WTC11 (cell line): ENCODE results near the gene MSANTD2. TPM values are rescaled to one million over a fixed set of nuclear protein-coding genes. Genes with fewer than 3 reads are reported as not detected.

Experiments
- ATAC-seq: fragments of 200-7000 bp; cut with Tn5 transposase; 2 replicates; pipeline ENCODE4 v1.10.0; 2021; ENCODE audit warnings: mild to moderate bottlenecking, moderate library complexity
- CTCF ChIA-PET: fragments of 300-600 bp; sonication (Branson Sonifier 250); formaldehyde crosslinking; loops from one replicate; lab custom pipeline; 2021; ENCODE audit warnings: antibody characterized with exemption; lab: Charles Lee
- POLR2A ChIA-PET: fragments of 350-600 bp; sonication (Branson Sonifier 250); formaldehyde crosslinking; loops from one replicate; lab custom pipeline; 2021; ENCODE audit warnings: antibody characterized with exemption; lab: Charles Lee
- DNase-seq: peaks from one replicate; pipeline ENCODE4 v3.0.0; 2021; ENCODE audit warnings: low spot score
- H3K27ac Mint-ChIP-seq: 2 replicates; pipeline ENCODE4 v1.8.0; 2021; ENCODE audit warnings: mixed read lengths
- H3K27me3 Mint-ChIP-seq: 2 replicates; pipeline ENCODE4 v1.8.0; 2021; ENCODE audit warnings: low read depth, mild to moderate bottlenecking, moderate library complexity, mixed read lengths
- H3K36me3 Mint-ChIP-seq: 2 replicates; pipeline ENCODE4 v1.8.0; 2021; ENCODE audit warnings: mixed read lengths
- H3K4me1 Mint-ChIP-seq: 2 replicates; pipeline ENCODE4 v1.8.0; 2022; ENCODE audit warnings: mixed read lengths
- H3K4me3 Mint-ChIP-seq: 2 replicates; pipeline ENCODE4 v1.8.0; 2021; ENCODE audit warnings: mild to moderate bottlenecking, moderate library complexity, mixed read lengths
- H3K9me3 Mint-ChIP-seq: 2 replicates; pipeline ENCODE4 v1.8.0; 2021; ENCODE audit warnings: mixed read lengths
- ESRRA ChIP-seq: sonication (generic); formaldehyde crosslinking; IDR thresholded peaks from 2 replicates; pipeline ENCODE4 v1.8.1; 2022; ENCODE audit warnings: mild to moderate bottlenecking, missing genetic modification reagents, borderline replicate concordance
- ETV6 ChIP-seq: sonication (generic); formaldehyde crosslinking; IDR thresholded peaks from 2 replicates; pipeline ENCODE4 v1.8.1; 2022; ENCODE audit warnings: mild to moderate bottlenecking, missing genetic modification reagents
- FOXK1 ChIP-seq: sonication (generic); formaldehyde crosslinking; IDR thresholded peaks from 2 replicates; pipeline ENCODE4 v1.8.0; 2022; ENCODE audit warnings: mild to moderate bottlenecking, moderate library complexity, missing genetic modification reagents
- FOXP1 ChIP-seq: sonication (generic); formaldehyde crosslinking; IDR thresholded peaks from 2 replicates; pipeline ENCODE4 v1.8.0; 2022; ENCODE audit warnings: missing genetic modification reagents, mild to moderate bottlenecking, moderate library complexity, borderline replicate concordance
- GTF2I ChIP-seq: fragments of 250-450 bp; sonication (Bioruptor Pico); conservative IDR thresholded peaks from 2 replicates; pipeline ENCODE4 v1.4.0; 2021; ENCODE audit warnings: mild to moderate bottlenecking
- HMGA2 ChIP-seq: fragments of 250-450 bp; sonication (Bioruptor Pico); IDR thresholded peaks from 2 replicates; pipeline ENCODE4 v1.4.0; 2021; ENCODE audit warnings: mild to moderate bottlenecking, moderate library complexity
- JAZF1 ChIP-seq: fragments of 250-450 bp; sonication (Bioruptor Pico); IDR thresholded peaks from 2 replicates; pipeline ENCODE4 v1.9.0; 2021; ENCODE audit warnings: moderate library complexity, mild to moderate bottlenecking, inconsistent platforms
- NFATC4 ChIP-seq: fragments of 250-450 bp; sonication (Bioruptor Pico); IDR thresholded peaks from 2 replicates; pipeline ENCODE4 v1.9.0; 2021; ENCODE audit warnings: mild to moderate bottlenecking
- NR1H2 ChIP-seq: sonication (generic); formaldehyde crosslinking; IDR thresholded peaks from 2 replicates; pipeline ENCODE4 v1.9.0; 2021; ENCODE audit warnings: mild to moderate bottlenecking, moderate library complexity, missing genetic modification reagents
- OVOL2 ChIP-seq: fragments of 250-450 bp; sonication (Bioruptor Pico); IDR thresholded peaks from 2 replicates; pipeline ENCODE4 v1.9.0; 2021; ENCODE audit warnings: mild to moderate bottlenecking, borderline replicate concordance
- ZNF138 ChIP-seq: sonication (generic); formaldehyde crosslinking; conservative IDR thresholded peaks from 2 replicates; pipeline ENCODE4 v1.8.1; 2022; ENCODE audit warnings: mild to moderate bottlenecking, moderate library complexity, missing genetic modification reagents
- ZNF232 ChIP-seq: sonication (generic); formaldehyde crosslinking; IDR thresholded peaks from 2 replicates; pipeline ENCODE4 v1.8.0; 2022; ENCODE audit warnings: mild to moderate bottlenecking, missing genetic modification reagents
- ZNF263 ChIP-seq: sonication (generic); formaldehyde crosslinking; IDR thresholded peaks from 2 replicates; pipeline ENCODE4 v1.8.1; 2022; ENCODE audit warnings: low read depth, mild to moderate bottlenecking, moderate library complexity, missing genetic modification reagents
- ZNF317 ChIP-seq: sonication (generic); formaldehyde crosslinking; IDR thresholded peaks from 2 replicates; pipeline ENCODE4 v1.8.1; 2023; ENCODE audit warnings: low read depth, mild to moderate bottlenecking, moderate library complexity, missing genetic modification reagents, borderline replicate concordance
- ZNF671 ChIP-seq: fragments of 250-450 bp; sonication (Bioruptor Pico); IDR thresholded peaks from 2 replicates; pipeline ENCODE4 v1.8.0; 2021; ENCODE audit warnings: mild to moderate bottlenecking
- total RNA-seq: library from RNA; stranded (reverse); gene quantifications from 3 replicates; pipeline ENCODE4 v1.2.3, GENCODE V29; 2021
- TF ChIP-seq, protein P1 (sequence below): fragments of 250-450 bp; sonication (Bioruptor Pico); IDR thresholded peaks from 2 replicates; pipeline ENCODE4 v1.8.0; 2021; ENCODE audit warnings: mild to moderate bottlenecking
- TF ChIP-seq, protein P2 (sequence below): sonication (generic); formaldehyde crosslinking; IDR thresholded peaks from 2 replicates; pipeline ENCODE4 v1.8.0; 2022; ENCODE audit warnings: mild to moderate bottlenecking, missing genetic modification reagents
- TF ChIP-seq, protein P3 (sequence below): sonication (generic); formaldehyde crosslinking; conservative IDR thresholded peaks from 2 replicates; pipeline ENCODE4 v1.8.1; 2023; ENCODE audit warnings: mild to moderate bottlenecking, low read depth, missing genetic modification reagents, moderate library complexity
- TF ChIP-seq, protein P4 (sequence below): fragments of 250-450 bp; sonication (Bioruptor Pico); IDR thresholded peaks from 2 replicates; pipeline ENCODE4 v1.9.0; 2021; ENCODE audit warnings: mild to moderate bottlenecking
- TF ChIP-seq, protein P5 (sequence below): sonication (generic); formaldehyde crosslinking; IDR thresholded peaks from 2 replicates; pipeline ENCODE4 v1.8.0; 2022; ENCODE audit warnings: mild to moderate bottlenecking, missing genetic modification reagents
- TF ChIP-seq, protein P6 (sequence below): sonication (generic); formaldehyde crosslinking; IDR thresholded peaks from 2 replicates; pipeline ENCODE4 v1.8.1; 2022; ENCODE audit warnings: missing genetic modification reagents, borderline replicate concordance
- TF ChIP-seq, protein P7 (sequence below): sonication (generic); formaldehyde crosslinking; IDR thresholded peaks from 2 replicates; pipeline ENCODE4 v1.8.0; 2022; ENCODE audit warnings: mild to moderate bottlenecking, missing genetic modification reagents
- TF ChIP-seq, protein P8 (sequence below): sonication (generic); formaldehyde crosslinking; IDR thresholded peaks from 2 replicates; pipeline ENCODE4 v1.8.1; 2023; ENCODE audit warnings: mild to moderate bottlenecking, missing genetic modification reagents

MSANTD2 gene
- total RNA-seq, 1 experiment from 2014 or later = 17.5 TPM

DNA sequence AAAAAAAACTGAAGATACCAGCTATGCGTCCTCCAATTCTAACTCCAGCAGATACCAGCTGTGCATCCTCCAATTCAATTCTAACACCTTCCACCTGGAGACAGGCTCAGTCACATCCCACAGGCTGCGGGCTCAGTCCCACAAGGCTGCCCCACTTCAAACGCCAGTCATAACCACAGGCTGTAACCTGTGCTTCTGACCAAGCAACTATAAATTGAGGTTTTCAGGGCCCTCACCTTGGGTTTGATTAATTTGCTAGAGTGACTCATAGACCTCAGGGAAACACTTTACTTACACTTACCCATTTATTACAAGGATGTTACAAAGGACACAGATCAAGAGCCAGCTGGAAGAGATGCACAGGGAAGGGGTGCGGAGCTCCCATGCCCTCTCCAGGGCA lies 32.4 kb upstream of the MSANTD2 start (continued):
- TF ChIP-seq, protein P1, sequence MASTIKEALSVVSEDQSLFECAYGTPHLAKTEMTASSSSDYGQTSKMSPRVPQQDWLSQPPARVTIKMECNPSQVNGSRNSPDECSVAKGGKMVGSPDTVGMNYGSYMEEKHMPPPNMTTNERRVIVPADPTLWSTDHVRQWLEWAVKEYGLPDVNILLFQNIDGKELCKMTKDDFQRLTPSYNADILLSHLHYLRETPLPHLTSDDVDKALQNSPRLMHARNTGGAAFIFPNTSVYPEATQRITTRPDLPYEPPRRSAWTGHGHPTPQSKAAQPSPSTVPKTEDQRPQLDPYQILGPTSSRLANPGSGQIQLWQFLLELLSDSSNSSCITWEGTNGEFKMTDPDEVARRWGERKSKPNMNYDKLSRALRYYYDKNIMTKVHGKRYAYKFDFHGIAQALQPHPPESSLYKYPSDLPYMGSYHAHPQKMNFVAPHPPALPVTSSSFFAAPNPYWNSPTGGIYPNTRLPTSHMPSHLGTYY = no peak
- no peak for TF ChIP-seq FOXP1 (CRISPR knock-in tag)
- TF ChIP-seq ESRRA (CRISPR knock-in tag) = no peak
- TF ChIP-seq, protein P2, sequence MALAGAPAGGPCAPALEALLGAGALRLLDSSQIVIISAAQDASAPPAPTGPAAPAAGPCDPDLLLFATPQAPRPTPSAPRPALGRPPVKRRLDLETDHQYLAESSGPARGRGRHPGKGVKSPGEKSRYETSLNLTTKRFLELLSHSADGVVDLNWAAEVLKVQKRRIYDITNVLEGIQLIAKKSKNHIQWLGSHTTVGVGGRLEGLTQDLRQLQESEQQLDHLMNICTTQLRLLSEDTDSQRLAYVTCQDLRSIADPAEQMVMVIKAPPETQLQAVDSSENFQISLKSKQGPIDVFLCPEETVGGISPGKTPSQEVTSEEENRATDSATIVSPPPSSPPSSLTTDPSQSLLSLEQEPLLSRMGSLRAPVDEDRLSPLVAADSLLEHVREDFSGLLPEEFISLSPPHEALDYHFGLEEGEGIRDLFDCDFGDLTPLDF = no peak
- no peak for TF ChIP-seq ZNF138 (CRISPR knock-in tag)
- TF ChIP-seq ZNF317 (CRISPR knock-in tag) = no peak
- TF ChIP-seq, protein P3, sequence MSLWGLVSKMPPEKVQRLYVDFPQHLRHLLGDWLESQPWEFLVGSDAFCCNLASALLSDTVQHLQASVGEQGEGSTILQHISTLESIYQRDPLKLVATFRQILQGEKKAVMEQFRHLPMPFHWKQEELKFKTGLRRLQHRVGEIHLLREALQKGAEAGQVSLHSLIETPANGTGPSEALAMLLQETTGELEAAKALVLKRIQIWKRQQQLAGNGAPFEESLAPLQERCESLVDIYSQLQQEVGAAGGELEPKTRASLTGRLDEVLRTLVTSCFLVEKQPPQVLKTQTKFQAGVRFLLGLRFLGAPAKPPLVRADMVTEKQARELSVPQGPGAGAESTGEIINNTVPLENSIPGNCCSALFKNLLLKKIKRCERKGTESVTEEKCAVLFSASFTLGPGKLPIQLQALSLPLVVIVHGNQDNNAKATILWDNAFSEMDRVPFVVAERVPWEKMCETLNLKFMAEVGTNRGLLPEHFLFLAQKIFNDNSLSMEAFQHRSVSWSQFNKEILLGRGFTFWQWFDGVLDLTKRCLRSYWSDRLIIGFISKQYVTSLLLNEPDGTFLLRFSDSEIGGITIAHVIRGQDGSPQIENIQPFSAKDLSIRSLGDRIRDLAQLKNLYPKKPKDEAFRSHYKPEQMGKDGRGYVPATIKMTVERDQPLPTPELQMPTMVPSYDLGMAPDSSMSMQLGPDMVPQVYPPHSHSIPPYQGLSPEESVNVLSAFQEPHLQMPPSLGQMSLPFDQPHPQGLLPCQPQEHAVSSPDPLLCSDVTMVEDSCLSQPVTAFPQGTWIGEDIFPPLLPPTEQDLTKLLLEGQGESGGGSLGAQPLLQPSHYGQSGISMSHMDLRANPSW = no peak

DNA sequence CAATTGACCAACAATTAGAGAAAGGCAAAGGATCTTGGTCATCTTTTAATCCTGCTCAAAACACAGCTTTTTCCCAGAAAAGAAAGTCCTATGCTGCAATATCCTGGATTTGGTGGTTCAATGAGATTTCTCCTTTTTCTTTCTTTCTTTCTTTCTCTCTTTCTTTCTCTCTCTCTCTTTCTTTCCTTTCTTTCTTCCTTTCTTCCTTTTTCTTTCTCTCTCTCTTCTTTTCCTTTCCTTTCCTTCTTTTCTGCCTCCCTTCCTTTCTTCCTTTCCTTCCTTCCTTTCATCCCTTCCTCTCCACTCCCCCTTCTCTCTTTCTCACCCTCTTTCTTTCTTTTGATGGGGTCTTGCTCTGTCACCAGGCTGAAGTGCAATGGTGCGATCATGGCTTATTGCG lies 31.7 kb upstream of the MSANTD2 start:
- no peak for DNase-seq
- Mint-ChIP-seq H3K36me3 (no peaks in the 10 kb centered on the region), H3K4me1 (peaks cover 13% of the 10 kb centered on the region), H3K27me3 (peaks cover 45% of the 10 kb centered on the region), H3K27ac (no peak overlapping the region), H3K9me3 (no peaks in the 10 kb centered on the region), H3K4me3 (no peak overlapping the region)
- ChIA-PET CTCF (interaction anchor here (1.1 to 1.9 kb wide), 3 partner anchors 33 to 38 kb away, joined by 3 to 4 read pairs (median 4); no protein-coding TSS in a partner anchor), POLR2A (no interaction called here)
- ATAC-seq = no peak
- TF ChIP-seq, protein P4, sequence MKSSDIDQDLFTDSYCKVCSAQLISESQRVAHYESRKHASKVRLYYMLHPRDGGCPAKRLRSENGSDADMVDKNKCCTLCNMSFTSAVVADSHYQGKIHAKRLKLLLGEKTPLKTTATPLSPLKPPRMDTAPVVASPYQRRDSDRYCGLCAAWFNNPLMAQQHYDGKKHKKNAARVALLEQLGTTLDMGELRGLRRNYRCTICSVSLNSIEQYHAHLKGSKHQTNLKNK (CRISPR knock-in tag) = no peak
- TF ChIP-seq NR1H2 (CRISPR knock-in tag) = no peak
- TF ChIP-seq, protein P5, sequence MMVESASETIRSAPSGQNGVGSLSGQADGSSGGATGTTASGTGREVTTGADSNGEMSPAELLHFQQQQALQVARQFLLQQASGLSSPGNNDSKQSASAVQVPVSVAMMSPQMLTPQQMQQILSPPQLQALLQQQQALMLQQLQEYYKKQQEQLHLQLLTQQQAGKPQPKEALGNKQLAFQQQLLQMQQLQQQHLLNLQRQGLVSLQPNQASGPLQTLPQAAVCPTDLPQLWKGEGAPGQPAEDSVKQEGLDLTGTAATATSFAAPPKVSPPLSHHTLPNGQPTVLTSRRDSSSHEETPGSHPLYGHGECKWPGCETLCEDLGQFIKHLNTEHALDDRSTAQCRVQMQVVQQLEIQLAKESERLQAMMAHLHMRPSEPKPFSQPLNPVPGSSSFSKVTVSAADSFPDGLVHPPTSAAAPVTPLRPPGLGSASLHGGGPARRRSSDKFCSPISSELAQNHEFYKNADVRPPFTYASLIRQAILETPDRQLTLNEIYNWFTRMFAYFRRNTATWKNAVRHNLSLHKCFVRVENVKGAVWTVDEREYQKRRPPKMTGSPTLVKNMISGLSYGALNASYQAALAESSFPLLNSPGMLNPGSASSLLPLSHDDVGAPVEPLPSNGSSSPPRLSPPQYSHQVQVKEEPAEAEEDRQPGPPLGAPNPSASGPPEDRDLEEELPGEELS (CRISPR knock-in tag) = no peak
- TF ChIP-seq FOXP1 (CRISPR knock-in tag) = no peak
- TF ChIP-seq, protein P6, sequence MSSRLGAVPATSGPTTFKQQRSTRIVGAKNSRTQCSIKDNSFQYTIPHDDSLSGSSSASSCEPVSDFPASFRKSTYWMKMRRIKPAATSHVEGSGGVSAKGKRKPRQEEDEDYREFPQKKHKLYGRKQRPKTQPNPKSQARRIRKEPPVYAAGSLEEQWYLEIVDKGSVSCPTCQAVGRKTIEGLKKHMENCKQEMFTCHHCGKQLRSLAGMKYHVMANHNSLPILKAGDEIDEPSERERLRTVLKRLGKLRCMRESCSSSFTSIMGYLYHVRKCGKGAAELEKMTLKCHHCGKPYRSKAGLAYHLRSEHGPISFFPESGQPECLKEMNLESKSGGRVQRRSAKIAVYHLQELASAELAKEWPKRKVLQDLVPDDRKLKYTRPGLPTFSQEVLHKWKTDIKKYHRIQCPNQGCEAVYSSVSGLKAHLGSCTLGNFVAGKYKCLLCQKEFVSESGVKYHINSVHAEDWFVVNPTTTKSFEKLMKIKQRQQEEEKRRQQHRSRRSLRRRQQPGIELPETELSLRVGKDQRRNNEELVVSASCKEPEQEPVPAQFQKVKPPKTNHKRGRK = no peak
- TF ChIP-seq FOXK1 (CRISPR knock-in tag) = no peak
- TF ChIP-seq ZNF671 = no peak
- TF ChIP-seq ZNF317 (CRISPR knock-in tag) = no peak
- TF ChIP-seq OVOL2 (CRISPR knock-in tag) = no peak
- no peak for TF ChIP-seq ZNF263 (CRISPR knock-in tag)
- TF ChIP-seq, protein P7, sequence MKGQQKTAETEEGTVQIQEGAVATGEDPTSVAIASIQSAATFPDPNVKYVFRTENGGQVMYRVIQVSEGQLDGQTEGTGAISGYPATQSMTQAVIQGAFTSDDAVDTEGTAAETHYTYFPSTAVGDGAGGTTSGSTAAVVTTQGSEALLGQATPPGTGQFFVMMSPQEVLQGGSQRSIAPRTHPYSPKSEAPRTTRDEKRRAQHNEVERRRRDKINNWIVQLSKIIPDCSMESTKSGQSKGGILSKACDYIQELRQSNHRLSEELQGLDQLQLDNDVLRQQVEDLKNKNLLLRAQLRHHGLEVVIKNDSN (CRISPR knock-in tag) = no peak
- no peak for TF ChIP-seq ZNF232 (CRISPR knock-in tag)
- no peak for TF ChIP-seq HMGA2 (CRISPR knock-in tag)
- TF ChIP-seq GTF2I = no peak
- TF ChIP-seq ETV6 (CRISPR knock-in tag) = no peak
- TF ChIP-seq, protein P8, sequence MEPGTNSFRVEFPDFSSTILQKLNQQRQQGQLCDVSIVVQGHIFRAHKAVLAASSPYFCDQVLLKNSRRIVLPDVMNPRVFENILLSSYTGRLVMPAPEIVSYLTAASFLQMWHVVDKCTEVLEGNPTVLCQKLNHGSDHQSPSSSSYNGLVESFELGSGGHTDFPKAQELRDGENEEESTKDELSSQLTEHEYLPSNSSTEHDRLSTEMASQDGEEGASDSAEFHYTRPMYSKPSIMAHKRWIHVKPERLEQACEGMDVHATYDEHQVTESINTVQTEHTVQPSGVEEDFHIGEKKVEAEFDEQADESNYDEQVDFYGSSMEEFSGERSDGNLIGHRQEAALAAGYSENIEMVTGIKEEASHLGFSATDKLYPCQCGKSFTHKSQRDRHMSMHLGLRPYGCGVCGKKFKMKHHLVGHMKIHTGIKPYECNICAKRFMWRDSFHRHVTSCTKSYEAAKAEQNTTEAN (CRISPR knock-in tag) = no peak
- TF ChIP-seq, protein P3 = no peak
- no peak for TF ChIP-seq JAZF1 (CRISPR knock-in tag)
- TF ChIP-seq NFATC4 (CRISPR knock-in tag) = no peak
